GM23248 (cell line): ENCODE results near the gene TSSK3. TPM values are rescaled to one million over a fixed set of nuclear protein-coding genes. Genes with fewer than 3 reads are reported as not detected.
"Not testable (repeated sequence)": the region's sequence is repeated elsewhere in the genome, so short reads cannot be mapped to it uniquely, and the experiment has no call there.

ENCODE experiments used
- DNase-seq: peaks from one replicate; pipeline ENCODE4 v3.0.0-alpha.2; 2015
- H2AFZ ChIP-seq: fragments of 200-600 bp; sonication (generic); 2 replicates; pipeline ENCODE4 v1.6.1; 2016; ENCODE audit warnings: antibody characterized with exemption
- H3F3A ChIP-seq: fragments of 200-600 bp; sonication (generic); 2 replicates; pipeline ENCODE4 v1.6.1; 2016; ENCODE audit warnings: mild to moderate bottlenecking, antibody characterized with exemption, mixed run types; ENCODE audit not compliant: insufficient read depth
- H3K27ac ChIP-seq: fragments of 200-600 bp; sonication (generic); 2 replicates; pipeline ENCODE4 v1.5.1; 2016; ENCODE audit warnings: mild to moderate bottlenecking
- H3K27me3 ChIP-seq: fragments of 200-600 bp; sonication (generic); replicated peaks from 2 replicates; pipeline ENCODE4 v1.6.1; 2016; ENCODE audit warnings: mild to moderate bottlenecking; ENCODE audit not compliant: insufficient read depth
- H3K36me3 ChIP-seq: fragments of 200-600 bp; sonication (generic); 2 replicates; pipeline ENCODE4 v1.6.1; 2016; ENCODE audit warnings: low read depth, mild to moderate bottlenecking
- H3K4me1 ChIP-seq: fragments of 200-600 bp; sonication (generic); 2 replicates; pipeline ENCODE4 v1.6.1; 2016; ENCODE audit warnings: mild to moderate bottlenecking; ENCODE audit not compliant: insufficient read depth
- H3K4me2 ChIP-seq: fragments of 200-600 bp; sonication (generic); one replicate; pipeline ENCODE4 v1.6.1; 2016; ENCODE audit warnings: mild to moderate bottlenecking; ENCODE audit not compliant: unreplicated experiment
- H3K4me3 ChIP-seq: fragments of 200-600 bp; sonication (generic); 2 replicates; pipeline ENCODE4 v1.5.1; 2016; ENCODE audit warnings: mild to moderate bottlenecking
- H3K79me2 ChIP-seq: fragments of 200-600 bp; sonication (generic); 2 replicates; pipeline ENCODE4 v1.6.1; 2016; ENCODE audit warnings: mild to moderate bottlenecking; ENCODE audit not compliant: insufficient read depth
- H3K9ac ChIP-seq: fragments of 200-600 bp; sonication (generic); 2 replicates; pipeline ENCODE4 v1.6.1; 2016; ENCODE audit warnings: mild to moderate bottlenecking
- H3K9me2 ChIP-seq: fragments of 200-600 bp; sonication (generic); 2 replicates; pipeline ENCODE4 v1.6.1; 2016; ENCODE audit warnings: mixed run types, mild to moderate bottlenecking, moderate library complexity; ENCODE audit not compliant: insufficient read depth
- H3K9me3 ChIP-seq: fragments of 200-600 bp; sonication (generic); one replicate; pipeline ENCODE4 v1.6.1; 2017; ENCODE audit warnings: low read depth
- H4K20me1 ChIP-seq: fragments of 200-600 bp; sonication (generic); 2 replicates; pipeline ENCODE4 v1.6.0; 2016; ENCODE audit not compliant: insufficient read depth
- EZH2 ChIP-seq: fragments of 200-600 bp; sonication (generic); IDR thresholded peaks from 2 replicates; pipeline ENCODE4 v1.6.1; 2018; ENCODE audit warnings: antibody characterized with exemption, mild to moderate bottlenecking; ENCODE audit not compliant: insufficient read depth, poor library complexity, severe bottlenecking
- EZH2phosphoT487 ChIP-seq: fragments of 200-600 bp; sonication (generic); IDR thresholded peaks from 2 replicates; pipeline ENCODE4 v1.6.1; 2018; ENCODE audit warnings: antibody characterized with exemption, moderate library complexity, mild to moderate bottlenecking, low read depth; ENCODE audit not compliant: insufficient read depth
- WGBS, 2 experiments: methylation state at CpG; one replicate each; pipeline ENCODE4 v1.1.6; 2015 to 2017; ENCODE audit warnings: low lambda C conversion rate in 2 of 2, low coverage in 1 of 2; ENCODE audit errors: missing lambda C conversion rate in 2 of 2; 5-methylcytosine and 5-hydroxymethylcytosine counted together
- in situ Hi-C: fragments of 300-500 bp; cut with MboI; formaldehyde crosslinking; loops from 2 replicates; pipeline ENCODE4 v1.15.0; 2020
- polyA plus RNA-seq: library from polyadenylated mRNA; unstranded; fragments of >200 nt; fragmentation: Nextera tagmentation; extraction: Ambion mirVana; gene quantifications from 2 replicates; pipeline ENCODE4 v1.2.1, GENCODE V29; 2016
- total RNA-seq: library from RNA; depleted of rRNA; stranded (reverse); fragments of >200 nt; shearing (Covaris generic); gene quantifications from 2 replicates; pipeline ENCODE4 v1.2.3, GENCODE V29; 2014

Gene TSSK3
- total and polyA plus RNA-seq, 2 experiments from 2014 or later: 0.22 TPM; not detected in 1

- no peaks in the 10 kb centered on the region for H3K9me2 ChIP-seq
- H3K27ac ChIP-seq: peak overlapping the region; percentile 68
- WGBS, 2 experiments: 80 to 82% methylated on average over 2 of the region's 2 CpGs
- peak overlapping the region; percentile 93; the same call in 1 of the 2 replicates for H3K9ac ChIP-seq
- H3K27me3 ChIP-seq: no peaks in the 10 kb centered on the region
- TF ChIP-seq EZH2: no peak
- no peak for TF ChIP-seq EZH2phosphoT487
- H3K4me3 ChIP-seq: no peak overlapping the region
- no peaks in the 10 kb centered on the region for H3K36me3 ChIP-seq
- H3K4me2 ChIP-seq: peak overlapping the region; percentile 82
- no peaks in the 10 kb centered on the region for H3K9me3 ChIP-seq
- in situ Hi-C loops: no loop called here
- H3K79me2 ChIP-seq: no peaks in the 10 kb centered on the region
- no peak overlapping the region for H2AFZ ChIP-seq
- peaks cover 12% of the 10 kb centered on the region; the same call in 1 of the 2 replicates for H3F3A ChIP-seq
- peak; percentile 23 for DNase-seq
- H4K20me1 ChIP-seq: no peaks in the 10 kb centered on the region
- peaks cover 27% of the 10 kb centered on the region for H3K4me1 ChIP-seq
Measured at GRCh38 chr1:32352831-32353383, 9.4 kb upstream of the TSSK3 start.

GRCh38 chr1:32353431-32353830 lies 8.9 kb upstream of the TSSK3 start:
- in situ Hi-C loops: no loop called here
- peak overlapping the region; percentile 41 for H3K4me2 ChIP-seq
- H3K9ac ChIP-seq: peak overlapping the region; percentile 93
- no peak for TF ChIP-seq EZH2phosphoT487
- no peak for TF ChIP-seq EZH2
- no peaks in the 10 kb centered on the region for H3K9me3 ChIP-seq
- no peaks in the 10 kb centered on the region for H3K36me3 ChIP-seq
- H2AFZ ChIP-seq: 0 out of 2 replicates have a peak overlapping the region, but pooled peaks have one; percentile 14
- H3K79me2 ChIP-seq: no peaks in the 10 kb centered on the region
- H3K4me3 ChIP-seq: no peak overlapping the region
- peak overlapping the region; percentile 68 for H3K27ac ChIP-seq
- 69 to 85% methylated on average over 2 of the region's 2 CpGs for WGBS, 2 experiments
- no peaks in the 10 kb centered on the region for H3K9me2 ChIP-seq
- H4K20me1 ChIP-seq: no peaks in the 10 kb centered on the region
- DNase-seq: no peak
- H3K27me3 ChIP-seq: no peaks in the 10 kb centered on the region
- H3F3A ChIP-seq: peaks cover 16% of the 10 kb centered on the region
- peaks cover 27% of the 10 kb centered on the region for H3K4me1 ChIP-seq

DNA sequence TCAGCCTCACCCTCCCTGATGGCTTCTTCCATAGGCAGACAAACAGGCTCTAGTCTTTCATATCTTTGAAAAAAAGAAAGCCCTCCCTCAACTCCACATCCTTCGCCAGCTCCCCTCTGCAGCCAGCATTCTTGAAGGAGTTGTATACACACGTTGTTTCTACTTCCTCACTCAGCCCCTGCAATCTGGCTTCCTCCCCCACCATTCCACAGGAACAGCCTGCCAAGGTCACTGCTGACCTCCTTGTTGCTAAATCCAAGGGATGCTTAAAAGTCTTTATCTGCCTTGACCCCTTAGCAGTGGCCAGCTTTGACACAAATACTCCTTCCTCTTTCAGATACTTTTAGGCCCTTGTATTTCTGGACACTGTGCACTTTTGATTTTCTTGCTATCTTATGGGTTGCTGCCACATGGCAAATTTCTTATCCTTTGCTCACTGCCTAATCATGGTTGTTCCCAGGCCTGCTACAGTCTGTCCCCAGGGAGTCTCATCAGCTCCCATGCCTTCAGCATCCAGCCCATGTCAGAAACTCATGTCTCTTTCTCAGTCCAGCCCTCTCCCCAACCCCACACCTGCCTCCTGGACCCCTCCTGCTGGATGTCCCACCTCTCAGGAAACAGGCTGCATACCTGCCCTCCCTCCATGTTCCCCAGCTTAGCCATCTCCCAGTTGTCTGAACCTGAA lies 8.3 kb upstream of the TSSK3 start:
- H3K79me2 ChIP-seq: no peaks in the 10 kb centered on the region
- peak overlapping the region; percentile 41 for H3K4me2 ChIP-seq
- no peak overlapping the region for H3K4me3 ChIP-seq
- peaks cover 16% of the 10 kb centered on the region for H3F3A ChIP-seq
- peak; percentile 79 for DNase-seq
- no peak for TF ChIP-seq EZH2phosphoT487
- no peak for TF ChIP-seq EZH2
- H4K20me1 ChIP-seq: no peaks in the 10 kb centered on the region
- no peaks in the 10 kb centered on the region for H3K36me3 ChIP-seq
- no peaks in the 10 kb centered on the region for H3K9me3 ChIP-seq
- no peaks in the 10 kb centered on the region for H3K9me2 ChIP-seq
- peaks cover 27% of the 10 kb centered on the region for H3K4me1 ChIP-seq
- H3K27ac ChIP-seq: peak overlapping the region; percentile 68
- 44 to 54% methylated on average over 2 of the region's 2 CpGs for WGBS, 2 experiments
- H2AFZ ChIP-seq: 0 out of 2 replicates have a peak overlapping the region, but pooled peaks have one; percentile 14
- H3K9ac ChIP-seq: peak overlapping the region; percentile 93
- in situ Hi-C loops: no loop called here
- H3K27me3 ChIP-seq: no peaks in the 10 kb centered on the region

DNA sequence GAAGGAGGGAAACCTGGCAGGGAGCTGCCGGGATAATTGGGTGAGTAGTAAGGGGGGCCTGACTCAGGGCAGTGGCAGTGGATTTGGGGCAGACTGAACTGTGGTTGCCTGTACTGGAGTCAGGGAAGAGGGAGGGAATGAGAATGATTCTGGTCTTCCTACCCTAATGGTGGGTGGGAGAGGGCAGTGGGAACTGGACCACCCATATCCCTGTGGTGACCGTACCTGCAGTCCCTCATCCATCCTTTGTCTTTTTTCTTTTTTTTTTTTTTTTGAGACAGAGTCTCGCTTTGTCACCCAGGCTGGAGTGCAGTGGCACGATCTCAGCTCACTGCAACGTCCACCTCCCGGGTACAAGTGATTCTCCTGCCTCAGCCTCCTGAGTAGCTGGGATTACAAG lies 6.6 kb upstream of the TSSK3 start:
- H3K4me3 ChIP-seq, H3K36me3 ChIP-seq, H3K4me2 ChIP-seq, H4K20me1 ChIP-seq, H3K9ac ChIP-seq, DNase-seq, in situ Hi-C loops, H3K79me2 ChIP-seq, H2AFZ ChIP-seq, H3K9me3 ChIP-seq, H3K27ac ChIP-seq, H3K9me2 ChIP-seq, H3K27me3 ChIP-seq: not testable (repeated sequence)
- peaks cover 27% of the 10 kb centered on the region for H3K4me1 ChIP-seq
- H3F3A ChIP-seq: peaks cover 21% of the 10 kb centered on the region
- 70 to 80% methylated on average over 4 to 6 of the region's 6 CpGs for WGBS, 2 experiments
